ENCODE data around the gene C16orf87.
"Not testable (repeated sequence)": the region's sequence is repeated elsewhere in the genome, so short reads cannot be mapped to it uniquely, and the experiment has no call there.

C16orf87 gene

GRCh38 chr16:46830902-46831647 lies at the start of gene C16orf87:
TSS of gene C16orf87 (minus strand) at chr16:46831180. CDS start at chr16:46831149, 31 bp downstream.
- peak within 1 kb of the TSS; percentile 83 for H3K9ac ChIP-seq (ENCODE audit: low read length)
- no peaks in the 10 kb centered on the region for H3K9me3 ChIP-seq (ENCODE audit: control insufficient read depth, low read length)
- H3K36me3 ChIP-seq (ENCODE audit: control insufficient read depth, insufficient read depth, low read length): no peaks in the 10 kb centered on the region
- H3K4me3 ChIP-seq (ENCODE audit: low read length): peak within 1 kb of the TSS; percentile 71
- H3K4me1 ChIP-seq (ENCODE audit: control insufficient read depth, insufficient read depth, low read length): peaks cover 7% of the 10 kb centered on the region
- no peaks in the 10 kb centered on the region for H3K27me3 ChIP-seq (ENCODE audit: control insufficient read depth, insufficient read depth, low read length)

- H3K27me3 ChIP-seq (ENCODE audit: control insufficient read depth, insufficient read depth, low read length): no peaks in the 10 kb centered on the region
- H3K36me3 ChIP-seq (ENCODE audit: control insufficient read depth, insufficient read depth, low read length): no peaks in the 10 kb centered on the region
- peaks cover 12% of the 10 kb centered on the region for H3K4me1 ChIP-seq (ENCODE audit: control insufficient read depth, insufficient read depth, low read length)
- H3K4me3 ChIP-seq (ENCODE audit: low read length): no peak overlapping the region
- H3K9ac ChIP-seq (ENCODE audit: low read length): no peak overlapping the region
- H3K9me3 ChIP-seq (ENCODE audit: control insufficient read depth, low read length): no peaks in the 10 kb centered on the region
Observed at GRCh38 chr16:46875243-46875642, 44.3 kb upstream of the C16orf87 start.

- Histone ChIP-seq H3K9ac (ENCODE audit: low read length) (no peak overlapping the region), H3K4me3 (ENCODE audit: low read length) (no peak overlapping the region), H3K27me3 (ENCODE audit: control insufficient read depth, insufficient read depth, low read length) (no peaks in the 10 kb centered on the region), H3K4me1 (ENCODE audit: control insufficient read depth, insufficient read depth, low read length) (peaks cover 19% of the 10 kb centered on the region), H3K36me3 (ENCODE audit: control insufficient read depth, insufficient read depth, low read length) (no peaks in the 10 kb centered on the region), H3K9me3 (ENCODE audit: control insufficient read depth, low read length) (no peaks in the 10 kb centered on the region)
Observed at GRCh38 chr16:46873201-46873600, 42.2 kb upstream of the C16orf87 start.

- H3K4me1 ChIP-seq (ENCODE audit: control insufficient read depth, insufficient read depth, low read length): peaks cover 18% of the 10 kb centered on the region
- no peaks in the 10 kb centered on the region for H3K27me3 ChIP-seq (ENCODE audit: control insufficient read depth, insufficient read depth, low read length)
- H3K9me3 ChIP-seq (ENCODE audit: control insufficient read depth, low read length): no peaks in the 10 kb centered on the region
- H3K9ac ChIP-seq (ENCODE audit: low read length): no peak overlapping the region
- no peaks in the 10 kb centered on the region for H3K36me3 ChIP-seq (ENCODE audit: control insufficient read depth, insufficient read depth, low read length)
- no peak overlapping the region for H3K4me3 ChIP-seq (ENCODE audit: low read length)
Observed at GRCh38 chr16:46871597-46871996, 40.6 kb upstream of the C16orf87 start.

- not testable (repeated sequence) for H3K4me3 ChIP-seq (ENCODE audit: low read length); H3K9me3 ChIP-seq (ENCODE audit: control insufficient read depth, low read length); H3K9ac ChIP-seq (ENCODE audit: low read length); H3K36me3 ChIP-seq (ENCODE audit: control insufficient read depth, insufficient read depth, low read length); H3K27me3 ChIP-seq (ENCODE audit: control insufficient read depth, insufficient read depth, low read length)
- peaks cover 25% of the 10 kb centered on the region for H3K4me1 ChIP-seq (ENCODE audit: control insufficient read depth, insufficient read depth, low read length)
Observed at GRCh38 chr16:46868891-46869290, 37.9 kb upstream of the C16orf87 start.

GRCh38 chr16:46867486-46867885 lies 36.5 kb upstream of the C16orf87 start:
- not testable (repeated sequence) for H3K9me3 ChIP-seq (ENCODE audit: control insufficient read depth, low read length); H3K27me3 ChIP-seq (ENCODE audit: control insufficient read depth, insufficient read depth, low read length); H3K4me3 ChIP-seq (ENCODE audit: low read length); H3K9ac ChIP-seq (ENCODE audit: low read length); H3K36me3 ChIP-seq (ENCODE audit: control insufficient read depth, insufficient read depth, low read length)
- peaks cover 36% of the 10 kb centered on the region for H3K4me1 ChIP-seq (ENCODE audit: control insufficient read depth, insufficient read depth, low read length)

- no peak overlapping the region for H3K4me3 ChIP-seq (ENCODE audit: low read length)
- H3K36me3 ChIP-seq (ENCODE audit: control insufficient read depth, insufficient read depth, low read length): no peaks in the 10 kb centered on the region
- no peak overlapping the region for H3K9ac ChIP-seq (ENCODE audit: low read length)
- H3K27me3 ChIP-seq (ENCODE audit: control insufficient read depth, insufficient read depth, low read length): no peaks in the 10 kb centered on the region
- no peaks in the 10 kb centered on the region for H3K9me3 ChIP-seq (ENCODE audit: control insufficient read depth, low read length)
- H3K4me1 ChIP-seq (ENCODE audit: control insufficient read depth, insufficient read depth, low read length): peaks cover 36% of the 10 kb centered on the region
Observed at GRCh38 chr16:46866286-46866685, 35.3 kb upstream of the C16orf87 start.

GRCh38 chr16:46862555-46863447 lies 31.8 kb upstream of the C16orf87 start:
- H3K36me3 ChIP-seq (ENCODE audit: control insufficient read depth, insufficient read depth, low read length): no peaks in the 10 kb centered on the region
- no peaks in the 10 kb centered on the region for H3K27me3 ChIP-seq (ENCODE audit: control insufficient read depth, insufficient read depth, low read length)
- peaks cover 36% of the 10 kb centered on the region for H3K4me1 ChIP-seq (ENCODE audit: control insufficient read depth, insufficient read depth, low read length)
- no peak overlapping the region for H3K9ac ChIP-seq (ENCODE audit: low read length)
- H3K9me3 ChIP-seq (ENCODE audit: control insufficient read depth, low read length): no peaks in the 10 kb centered on the region
- H3K4me3 ChIP-seq (ENCODE audit: low read length): no peak overlapping the region

- Histone ChIP-seq H3K4me3 (ENCODE audit: low read length) (no peak overlapping the region), H3K9me3 (ENCODE audit: control insufficient read depth, low read length) (no peaks in the 10 kb centered on the region), H3K9ac (ENCODE audit: low read length) (no peak overlapping the region), H3K27me3 (ENCODE audit: control insufficient read depth, insufficient read depth, low read length) (no peaks in the 10 kb centered on the region), H3K4me1 (ENCODE audit: control insufficient read depth, insufficient read depth, low read length) (peaks cover 46% of the 10 kb centered on the region), H3K36me3 (ENCODE audit: control insufficient read depth, insufficient read depth, low read length) (no peaks in the 10 kb centered on the region)
Observed at GRCh38 chr16:46859719-46860152, 28.8 kb upstream of the C16orf87 start.

GRCh38 chr16:46858151-46858550 lies 27.2 kb upstream of the C16orf87 start:
- Histone ChIP-seq H3K9ac (ENCODE audit: low read length) (no peak overlapping the region), H3K9me3 (ENCODE audit: control insufficient read depth, low read length) (no peaks in the 10 kb centered on the region), H3K27me3 (ENCODE audit: control insufficient read depth, insufficient read depth, low read length) (no peaks in the 10 kb centered on the region), H3K36me3 (ENCODE audit: control insufficient read depth, insufficient read depth, low read length) (no peaks in the 10 kb centered on the region), H3K4me1 (ENCODE audit: control insufficient read depth, insufficient read depth, low read length) (peaks cover 32% of the 10 kb centered on the region), H3K4me3 (ENCODE audit: low read length) (no peak overlapping the region)

GRCh38 chr16:46857368-46857945 lies 26.5 kb upstream of the C16orf87 start:
- no peak overlapping the region for H3K9ac ChIP-seq (ENCODE audit: low read length)
- H3K36me3 ChIP-seq (ENCODE audit: control insufficient read depth, insufficient read depth, low read length): no peaks in the 10 kb centered on the region
- no peak overlapping the region for H3K4me3 ChIP-seq (ENCODE audit: low read length)
- H3K27me3 ChIP-seq (ENCODE audit: control insufficient read depth, insufficient read depth, low read length): no peaks in the 10 kb centered on the region
- peaks cover 26% of the 10 kb centered on the region for H3K4me1 ChIP-seq (ENCODE audit: control insufficient read depth, insufficient read depth, low read length)
- H3K9me3 ChIP-seq (ENCODE audit: control insufficient read depth, low read length): no peaks in the 10 kb centered on the region

GRCh38 chr16:46855389-46855788 lies 24.4 kb upstream of the C16orf87 start:
- H3K4me1 ChIP-seq (ENCODE audit: control insufficient read depth, insufficient read depth, low read length): peaks cover 33% of the 10 kb centered on the region
- no peak overlapping the region for H3K4me3 ChIP-seq (ENCODE audit: low read length)
- H3K9ac ChIP-seq (ENCODE audit: low read length): no peak overlapping the region
- H3K36me3 ChIP-seq (ENCODE audit: control insufficient read depth, insufficient read depth, low read length): no peaks in the 10 kb centered on the region
- H3K9me3 ChIP-seq (ENCODE audit: control insufficient read depth, low read length): no peaks in the 10 kb centered on the region
- H3K27me3 ChIP-seq (ENCODE audit: control insufficient read depth, insufficient read depth, low read length): no peaks in the 10 kb centered on the region

All from mucosa of stomach (tissue), 1 donor.